ENCODE results near the gene VEPH1.
A peak's percentile ranks its signal among the peaks of the same experiment; 100 is the strongest.

Gene VEPH1

DNA sequence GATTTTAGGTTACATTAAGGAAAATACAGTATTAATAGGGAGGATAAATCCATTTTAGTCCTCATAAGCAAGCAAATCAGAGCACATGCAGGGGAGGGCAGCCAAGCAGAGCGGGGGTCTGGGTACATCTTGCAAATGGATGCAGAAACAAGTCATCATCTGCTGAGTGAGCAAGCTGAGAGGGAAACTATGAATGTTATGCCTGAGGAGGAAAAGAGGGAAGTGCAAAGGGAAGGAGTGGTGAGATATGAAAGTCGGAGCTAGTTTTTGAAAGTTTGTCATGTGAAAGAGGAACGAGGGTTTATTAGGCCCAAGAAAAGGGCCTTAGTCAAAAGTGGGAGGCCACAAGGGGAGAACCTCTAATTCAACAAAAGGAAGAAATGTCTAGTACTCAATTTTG, 51.1 kb downstream of the VEPH1 start:
- H3K9ac ChIP-seq (ENCODE audit: low read depth, low read length) = no peak overlapping the region
- H3K4me3 ChIP-seq (ENCODE audit: low read depth, low read length) = no peak overlapping the region
- no peak overlapping the region for H3K27ac ChIP-seq (ENCODE audit: low read depth, low read length)
- H3K27me3 ChIP-seq (ENCODE audit: control insufficient read depth, insufficient read depth, low read length) = no peaks in the 10 kb centered on the region
- no peaks in the 10 kb centered on the region for H3K36me3 ChIP-seq (ENCODE audit: control insufficient read depth, insufficient read depth, low read length)
- H3K9me3 ChIP-seq (ENCODE audit: control insufficient read depth, insufficient read depth, low read length) = no peaks in the 10 kb centered on the region
- H3K4me1 ChIP-seq (ENCODE audit: control insufficient read depth, insufficient read depth, low read length) = no peaks in the 10 kb centered on the region

DNA sequence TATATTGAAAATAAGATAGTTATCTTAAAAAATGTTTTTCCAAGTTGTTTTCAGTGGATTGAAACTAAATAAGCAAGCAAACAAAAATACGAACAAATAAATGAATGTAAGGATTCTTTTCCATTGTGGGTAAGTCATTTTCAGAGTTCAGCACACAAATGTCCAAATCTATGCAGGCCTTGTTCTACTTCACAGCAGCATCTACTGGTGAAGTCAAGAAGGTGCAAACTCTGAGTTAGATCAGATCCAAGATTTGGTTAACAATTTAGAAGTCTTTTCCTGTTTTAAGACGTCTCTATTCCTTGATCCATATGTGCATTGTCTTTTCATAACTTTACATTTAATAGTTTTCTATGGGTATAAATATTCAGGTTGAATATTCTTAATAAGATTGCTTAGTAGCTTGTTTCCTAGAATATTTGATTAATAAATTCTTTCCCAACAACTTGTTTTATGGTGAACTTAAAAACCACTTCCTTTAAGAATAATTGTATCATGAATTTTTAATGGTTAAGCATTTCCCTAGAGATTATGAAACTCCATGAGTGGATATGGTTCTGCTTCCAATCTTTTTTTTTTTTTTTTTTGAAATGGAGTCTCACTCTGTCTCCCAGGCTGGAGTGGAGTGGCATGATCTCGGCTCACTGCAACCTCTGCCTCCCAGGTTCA, 56.1 kb downstream of the VEPH1 start:
- Histone ChIP-seq H3K9ac (ENCODE audit: low read depth, low read length) (no peak overlapping the region), H3K36me3 (ENCODE audit: control insufficient read depth, insufficient read depth, low read length) (no peaks in the 10 kb centered on the region), H3K9me3 (ENCODE audit: control insufficient read depth, insufficient read depth, low read length) (no peaks in the 10 kb centered on the region), H3K4me1 (ENCODE audit: control insufficient read depth, insufficient read depth, low read length) (no peaks in the 10 kb centered on the region), H3K4me3 (ENCODE audit: low read depth, low read length) (no peak overlapping the region), H3K27ac (ENCODE audit: low read depth, low read length) (no peak overlapping the region), H3K27me3 (ENCODE audit: control insufficient read depth, insufficient read depth, low read length) (no peaks in the 10 kb centered on the region)

DNA sequence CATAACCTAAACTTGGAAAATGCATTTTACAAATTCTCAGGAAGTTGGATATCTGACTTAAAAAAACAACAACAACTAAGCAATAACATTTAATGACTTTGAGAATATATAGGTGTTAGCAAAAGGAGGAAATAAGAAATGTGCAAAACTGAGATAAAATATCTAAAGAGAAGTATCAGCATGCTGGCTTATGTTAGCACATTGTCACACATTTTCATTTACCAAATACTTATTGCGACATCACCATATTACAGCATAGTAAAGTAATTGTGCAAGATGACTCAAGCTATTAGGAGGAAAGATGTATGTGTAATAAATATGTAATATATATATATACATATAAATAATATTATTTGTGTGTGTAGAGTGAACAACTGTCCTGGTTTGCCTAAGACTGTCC, 57.4 kb downstream of the VEPH1 start:
- H3K4me1 ChIP-seq (ENCODE audit: control insufficient read depth, insufficient read depth, low read length) = no peaks in the 10 kb centered on the region
- H3K36me3 ChIP-seq (ENCODE audit: control insufficient read depth, insufficient read depth, low read length) = no peaks in the 10 kb centered on the region
- no peaks in the 10 kb centered on the region for H3K27me3 ChIP-seq (ENCODE audit: control insufficient read depth, insufficient read depth, low read length)
- H3K9me3 ChIP-seq (ENCODE audit: control insufficient read depth, insufficient read depth, low read length) = no peaks in the 10 kb centered on the region
- no peak overlapping the region for H3K4me3 ChIP-seq (ENCODE audit: low read depth, low read length)
- no peak overlapping the region for H3K27ac ChIP-seq (ENCODE audit: low read depth, low read length)
- H3K9ac ChIP-seq (ENCODE audit: low read depth, low read length) = no peak overlapping the region

DNA sequence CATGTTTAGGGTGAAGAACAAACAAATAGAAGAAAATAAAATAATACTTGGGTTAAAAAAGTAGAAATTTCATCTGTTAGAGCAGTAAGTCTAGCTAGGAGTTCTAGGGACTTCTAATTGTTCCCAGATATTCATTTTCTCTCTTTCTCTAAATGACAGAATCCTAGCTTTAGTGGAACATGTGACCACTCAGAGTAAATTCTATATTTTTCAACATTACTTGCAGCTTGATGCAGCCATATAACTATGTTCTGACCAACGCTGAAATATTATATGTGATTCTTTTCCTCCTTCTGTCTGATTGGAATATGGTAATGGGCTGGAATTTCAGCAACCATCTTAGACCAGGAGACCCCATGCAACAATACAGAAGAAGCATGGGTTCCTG, 58.4 kb downstream of the VEPH1 start:
- H3K9me3 ChIP-seq (ENCODE audit: control insufficient read depth, insufficient read depth, low read length) = no peaks in the 10 kb centered on the region
- no peak overlapping the region for H3K27ac ChIP-seq (ENCODE audit: low read depth, low read length)
- no peaks in the 10 kb centered on the region for H3K36me3 ChIP-seq (ENCODE audit: control insufficient read depth, insufficient read depth, low read length)
- H3K9ac ChIP-seq (ENCODE audit: low read depth, low read length) = no peak overlapping the region
- H3K27me3 ChIP-seq (ENCODE audit: control insufficient read depth, insufficient read depth, low read length) = no peaks in the 10 kb centered on the region
- no peaks in the 10 kb centered on the region for H3K4me1 ChIP-seq (ENCODE audit: control insufficient read depth, insufficient read depth, low read length)
- H3K4me3 ChIP-seq (ENCODE audit: low read depth, low read length) = no peak overlapping the region

DNA sequence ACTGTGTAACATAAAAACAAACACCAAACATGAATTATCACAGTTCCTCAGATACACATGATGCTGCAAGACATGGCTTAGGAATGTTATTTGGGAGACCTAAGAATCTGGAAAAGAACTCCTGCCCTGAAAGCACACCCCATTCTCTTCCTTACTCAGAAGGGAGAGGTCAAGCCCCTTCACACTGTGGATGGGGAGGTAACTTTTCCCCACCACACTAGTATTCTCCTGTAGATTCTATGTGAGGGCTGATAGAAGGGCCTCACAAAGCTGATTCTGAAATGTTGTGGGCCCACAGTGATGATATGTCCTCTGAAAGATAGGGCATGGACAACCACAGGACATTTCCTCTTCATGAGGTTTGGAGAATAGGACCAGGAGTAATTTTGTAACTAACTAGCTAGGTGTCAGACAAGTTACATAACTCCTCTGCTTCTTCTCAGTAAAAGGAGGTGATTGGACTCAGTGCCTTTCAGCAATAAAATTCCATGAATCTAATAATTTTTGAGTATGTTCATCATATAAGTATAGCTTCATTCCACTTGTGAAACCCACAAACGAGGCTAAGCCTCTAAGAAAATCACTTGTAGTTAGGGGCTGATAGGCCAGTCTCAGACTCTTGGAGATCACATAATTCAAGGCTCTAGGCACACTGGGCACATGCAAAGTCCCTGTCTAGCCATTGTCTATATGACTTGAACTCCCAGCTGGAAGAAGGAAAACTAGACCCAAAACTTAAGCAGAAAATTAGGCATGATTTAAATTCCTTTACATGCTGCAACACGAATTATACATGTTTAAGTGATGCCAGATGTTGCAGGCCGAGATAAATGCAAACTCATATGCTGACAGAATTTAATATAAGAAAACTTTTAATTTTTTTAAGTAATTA, 59.1 kb downstream of the VEPH1 start:
- H3K27ac ChIP-seq (ENCODE audit: low read depth, low read length) = no peak overlapping the region
- H3K4me1 ChIP-seq (ENCODE audit: control insufficient read depth, insufficient read depth, low read length) = no peaks in the 10 kb centered on the region
- no peaks in the 10 kb centered on the region for H3K9me3 ChIP-seq (ENCODE audit: control insufficient read depth, insufficient read depth, low read length)
- no peak overlapping the region for H3K4me3 ChIP-seq (ENCODE audit: low read depth, low read length)
- no peaks in the 10 kb centered on the region for H3K36me3 ChIP-seq (ENCODE audit: control insufficient read depth, insufficient read depth, low read length)
- no peak overlapping the region for H3K9ac ChIP-seq (ENCODE audit: low read depth, low read length)
- peaks cover 2% of the 10 kb centered on the region for H3K27me3 ChIP-seq (ENCODE audit: control insufficient read depth, insufficient read depth, low read length)

DNA sequence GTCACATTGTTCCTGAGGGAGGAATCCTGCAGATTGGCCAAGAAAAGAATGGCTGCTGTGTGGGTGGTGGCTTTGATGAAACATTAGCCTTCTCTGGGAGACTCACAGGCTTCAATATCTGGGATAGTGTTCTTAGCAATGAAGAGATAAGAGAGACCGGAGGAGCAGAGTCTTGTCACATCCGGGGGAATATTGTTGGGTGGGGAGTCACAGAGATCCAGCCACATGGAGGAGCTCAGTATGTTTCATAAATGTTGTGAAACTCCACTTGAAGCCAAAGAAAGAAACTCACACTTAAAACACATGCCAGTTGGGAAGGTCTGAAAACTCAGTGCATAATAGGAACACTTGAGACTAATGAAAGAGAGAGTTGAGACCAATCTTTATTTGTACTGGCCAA, 60.5 kb downstream of the VEPH1 start:
- no peaks in the 10 kb centered on the region for H3K9me3 ChIP-seq (ENCODE audit: control insufficient read depth, insufficient read depth, low read length)
- peaks cover 10% of the 10 kb centered on the region for H3K27me3 ChIP-seq (ENCODE audit: control insufficient read depth, insufficient read depth, low read length)
- H3K9ac ChIP-seq (ENCODE audit: low read depth, low read length) = no peak overlapping the region
- H3K4me3 ChIP-seq (ENCODE audit: low read depth, low read length) = no peak overlapping the region
- H3K27ac ChIP-seq (ENCODE audit: low read depth, low read length) = no peak overlapping the region
- H3K36me3 ChIP-seq (ENCODE audit: control insufficient read depth, insufficient read depth, low read length) = no peaks in the 10 kb centered on the region
- peaks cover 4% of the 10 kb centered on the region; the same call in 1 of the 2 replicates for H3K4me1 ChIP-seq (ENCODE audit: control insufficient read depth, insufficient read depth, low read length)

DNA sequence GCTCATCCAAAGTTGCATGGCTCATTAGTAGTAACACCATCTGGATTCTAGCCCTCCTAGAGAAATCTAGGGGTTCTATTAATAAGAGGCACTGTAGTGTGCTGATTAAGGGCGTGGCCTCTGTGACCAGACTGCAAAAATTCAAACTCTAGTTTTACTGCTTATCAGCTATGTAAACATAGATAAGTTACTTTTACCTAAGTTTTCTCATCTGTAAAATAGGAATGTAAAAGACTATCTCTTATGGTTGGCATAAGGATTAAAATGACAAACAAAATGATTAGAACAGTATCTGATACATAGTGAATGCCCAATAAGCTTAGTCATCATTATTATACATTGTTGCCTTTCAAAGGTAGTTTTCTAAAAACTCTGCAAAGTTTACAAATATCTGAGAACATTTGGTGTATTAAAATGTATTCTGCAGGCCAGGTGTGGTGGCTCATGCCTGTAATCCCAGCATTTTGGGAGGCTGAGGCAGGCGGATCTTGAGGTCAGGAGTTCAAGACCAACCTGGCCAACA, 62.1 kb downstream of the VEPH1 start:
- peaks cover 24% of the 10 kb centered on the region for H3K27me3 ChIP-seq (ENCODE audit: control insufficient read depth, insufficient read depth, low read length)
- H3K9ac ChIP-seq (ENCODE audit: low read depth, low read length) = no peak overlapping the region
- H3K9me3 ChIP-seq (ENCODE audit: control insufficient read depth, insufficient read depth, low read length) = no peaks in the 10 kb centered on the region
- H3K4me1 ChIP-seq (ENCODE audit: control insufficient read depth, insufficient read depth, low read length) = peaks cover 12% of the 10 kb centered on the region
- no peak overlapping the region for H3K4me3 ChIP-seq (ENCODE audit: low read depth, low read length)
- no peaks in the 10 kb centered on the region for H3K36me3 ChIP-seq (ENCODE audit: control insufficient read depth, insufficient read depth, low read length)
- no peak overlapping the region for H3K27ac ChIP-seq (ENCODE audit: low read depth, low read length)

DNA sequence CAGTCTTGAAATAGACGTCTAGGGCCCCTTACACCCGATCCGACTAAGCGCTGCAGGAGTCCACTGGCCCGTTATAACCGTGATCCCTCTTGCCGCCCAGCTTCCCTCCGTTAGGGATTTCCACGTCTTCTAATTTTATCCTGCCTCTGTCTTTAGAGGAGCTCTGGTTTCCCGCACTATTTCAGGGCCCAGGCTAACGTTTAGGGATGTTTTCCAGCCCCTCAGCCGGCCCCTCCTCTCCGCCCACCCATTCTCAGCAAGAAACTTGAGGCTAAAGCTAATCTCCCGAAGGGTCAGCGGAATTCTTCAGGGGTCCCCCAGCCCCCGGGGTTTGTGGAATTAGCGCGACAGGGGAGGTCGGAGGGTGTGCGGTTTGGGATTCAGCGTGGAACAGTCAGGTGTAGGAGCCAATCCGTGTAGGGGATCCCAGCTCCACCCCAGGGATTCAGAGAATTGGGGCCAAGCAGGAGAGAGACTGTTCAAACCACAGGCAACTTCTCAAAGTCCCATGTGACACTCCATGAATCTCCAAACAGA, 65.0 kb downstream of the VEPH1 start:
- H3K4me3 ChIP-seq (ENCODE audit: low read depth, low read length) = peak overlapping the region; percentile 78
- H3K9ac ChIP-seq (ENCODE audit: low read depth, low read length) = peak overlapping the region; percentile 48
- peaks cover 12% of the 10 kb centered on the region for H3K4me1 ChIP-seq (ENCODE audit: control insufficient read depth, insufficient read depth, low read length)
- peaks cover 26% of the 10 kb centered on the region for H3K27me3 ChIP-seq (ENCODE audit: control insufficient read depth, insufficient read depth, low read length)
- peak overlapping the region; percentile 47 for H3K27ac ChIP-seq (ENCODE audit: low read depth, low read length)
- no peaks in the 10 kb centered on the region for H3K9me3 ChIP-seq (ENCODE audit: control insufficient read depth, insufficient read depth, low read length)
- H3K36me3 ChIP-seq (ENCODE audit: control insufficient read depth, insufficient read depth, low read length) = no peaks in the 10 kb centered on the region

DNA sequence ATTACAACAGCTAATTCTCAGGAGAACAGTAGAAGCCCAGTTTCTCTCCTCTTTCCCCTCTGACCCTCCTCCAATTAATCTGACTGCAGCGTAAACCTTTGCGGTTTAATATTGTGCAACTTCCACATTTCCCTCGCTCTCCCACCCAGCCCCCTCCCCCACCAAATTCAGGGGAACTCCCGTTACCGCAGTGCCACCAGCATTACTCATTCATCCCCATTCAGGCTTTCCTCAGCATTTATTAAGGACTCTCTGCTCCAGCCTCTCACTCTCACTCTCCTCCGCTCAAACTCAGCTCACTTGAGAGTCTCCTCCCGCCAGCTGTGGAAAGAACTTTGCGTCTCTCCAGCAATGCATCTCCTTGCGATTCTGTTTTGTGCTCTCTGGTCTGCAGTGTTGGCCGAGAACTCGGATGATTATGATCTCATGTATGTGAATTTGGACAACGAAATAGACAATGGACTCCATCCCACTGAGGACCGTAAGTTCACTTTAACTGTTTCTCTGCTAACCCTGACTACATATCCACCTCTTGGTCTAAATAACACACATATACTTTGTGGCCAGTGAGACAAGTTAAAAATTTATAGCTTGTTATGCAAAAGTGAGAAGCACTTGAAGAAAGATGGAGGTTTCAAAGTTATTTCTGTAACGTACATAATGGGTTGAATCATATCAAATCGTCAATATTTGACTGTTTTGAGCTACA, 66.5 kb downstream of the VEPH1 start, which contains the start of gene PTX3:
Gene PTX3, plus strand, starts transcription at position 268 of the 709 bp plus-strand sequence. Its CDS starts 84 bp downstream, at position 352.
- Histone ChIP-seq H3K27ac (ENCODE audit: low read depth, low read length) (peak within 1 kb of the TSS; percentile 47), H3K27me3 (ENCODE audit: control insufficient read depth, insufficient read depth, low read length) (peaks cover 26% of the 10 kb centered on the region), H3K9ac (ENCODE audit: low read depth, low read length) (peak within 1 kb of the TSS; percentile 60), H3K36me3 (ENCODE audit: control insufficient read depth, insufficient read depth, low read length) (no peaks in the 10 kb centered on the region), H3K4me1 (ENCODE audit: control insufficient read depth, insufficient read depth, low read length) (peaks cover 12% of the 10 kb centered on the region), H3K9me3 (ENCODE audit: control insufficient read depth, insufficient read depth, low read length) (no peaks in the 10 kb centered on the region), H3K4me3 (ENCODE audit: low read depth, low read length) (peak within 1 kb of the TSS; percentile 78)

DNA sequence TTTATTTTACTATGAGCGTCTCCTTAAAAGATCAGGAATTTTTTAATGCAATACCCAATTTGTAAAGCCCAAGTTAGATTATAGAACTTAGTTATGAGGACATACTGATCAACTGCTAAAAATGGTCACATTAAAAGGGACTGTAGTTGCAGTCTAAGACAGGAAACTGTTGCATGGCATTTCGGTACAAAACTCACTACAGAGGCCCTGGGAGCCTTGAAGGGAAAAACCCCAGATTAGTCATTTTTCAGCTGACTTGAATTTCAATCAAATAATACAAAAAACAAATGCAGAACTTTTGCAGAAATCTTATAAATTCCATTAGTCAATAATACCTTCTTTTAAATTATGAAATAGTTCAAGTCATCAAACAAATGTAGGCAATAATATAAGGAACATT, 73.5 kb downstream of the VEPH1 start:
- Histone ChIP-seq H3K36me3 (ENCODE audit: control insufficient read depth, insufficient read depth, low read length) (no peaks in the 10 kb centered on the region), H3K9ac (ENCODE audit: low read depth, low read length) (no peak overlapping the region), H3K27me3 (ENCODE audit: control insufficient read depth, insufficient read depth, low read length) (no peaks in the 10 kb centered on the region), H3K4me1 (ENCODE audit: control insufficient read depth, insufficient read depth, low read length) (no peaks in the 10 kb centered on the region), H3K4me3 (ENCODE audit: low read depth, low read length) (no peak overlapping the region), H3K27ac (ENCODE audit: low read depth, low read length) (no peak overlapping the region), H3K9me3 (ENCODE audit: control insufficient read depth, insufficient read depth, low read length) (no peaks in the 10 kb centered on the region)
